Lung (tissue), 12 donors: ENCODE measurements around the gene JAM3. TPM values are rescaled to one million over a fixed set of nuclear protein-coding genes. Genes with fewer than 3 reads are reported as not detected.
A peak's percentile ranks its signal among the peaks of the same experiment; 100 is the strongest.

Experiments used
- ATAC-seq: fragments of 200-7000 bp; cut with Tn5 transposase; one replicate; pipeline ENCODE4 v1.9.1; 2020; ENCODE audit warnings: moderate number of reproducible peaks; ENCODE audit not compliant: insufficient read depth, low FRiP score
- DNase-seq, 3 donors: peaks; one replicate each; pipeline ENCODE4 v3.0.0-alpha.2; 2013 to 2017
- H3K27ac ChIP-seq, 2 donors: one replicate each; pipeline ENCODE4 v1.5.1; 2013; ENCODE audit warnings: mild to moderate bottlenecking in 2 of 2, moderate library complexity in 2 of 2, control low read depth in 1 of 2, inconsistent platforms in 1 of 2, low read depth in 1 of 2, low read length in 1 of 2
- H3K27me3 ChIP-seq, 3 donors: one replicate each; pipeline ENCODE4 v1.5.1; 2013; ENCODE audit warnings: low read length in 2 of 3; ENCODE audit not compliant: control insufficient read depth in 3 of 3, insufficient read depth in 3 of 3
- H3K36me3 ChIP-seq, 4 donors: one replicate each; pipeline ENCODE4 v1.5.1; 2013; ENCODE audit warnings: low read length in 4 of 4, mild to moderate bottlenecking in 1 of 4, moderate library complexity in 1 of 4; ENCODE audit not compliant: control insufficient read depth in 4 of 4, insufficient read depth in 4 of 4
- H3K4me1 ChIP-seq, 5 donors: one replicate each; pipeline ENCODE4 v1.5.1; 2013; ENCODE audit warnings: low read length in 5 of 5, mild to moderate bottlenecking in 2 of 5, moderate library complexity in 1 of 5; ENCODE audit not compliant: control insufficient read depth in 5 of 5, insufficient read depth in 5 of 5
- H3K4me3 ChIP-seq: one replicate; pipeline ENCODE4 v1.5.1; 2013; ENCODE audit warnings: mild to moderate bottlenecking, control low read depth, moderate library complexity
- H3K9ac ChIP-seq, 2 donors: one replicate each; pipeline ENCODE4 v1.5.1; 2013; ENCODE audit warnings: low read length in 2 of 2, control low read depth in 1 of 2; ENCODE audit not compliant: insufficient read depth in 1 of 2
- H3K9me3 ChIP-seq, 4 donors: one replicate each; pipeline ENCODE4 v1.5.1; 2013; ENCODE audit warnings: low read length in 3 of 4, mild to moderate bottlenecking in 1 of 4, moderate library complexity in 1 of 4; ENCODE audit not compliant: control insufficient read depth in 4 of 4, insufficient read depth in 3 of 4
- CTCF ChIP-seq: IDR thresholded peaks from 2 replicates; pipeline ENCODE4 v1.5.1; 2012; ENCODE audit warnings: mild to moderate bottlenecking; ENCODE audit errors: control extremely low read depth, extremely low read depth
- WGBS, 2 donors: extraction: QIAGEN DNeasy Blood & Tissue Kit; methylation state at CpG; one replicate each; pipeline ENCODE4 v1.1.7; 2013; 5-methylcytosine and 5-hydroxymethylcytosine counted together
- polyA plus RNA-seq, 2 donors: library from polyadenylated mRNA; stranded (reverse); fragments of 200-250 nt; gene quantifications; one replicate each; pipeline ENCODE4 v1.2.1, GENCODE V29; 2013
- total RNA-seq, 2 donors: library from RNA; depleted of rRNA in 1 of 2; stranded (reverse); fragments of >200 nt in 1 of 2; gene quantifications; one replicate each; pipeline ENCODE4 v1.2.1, GENCODE V29; 2014 to 2021
- donor health status: control.
- donor health status: control.
- donor health status: Bipolar disorder and iron deficiency.
- donor health status: healthy.
- donor health status: DM: yes; HTN: yes; CAD: no.

Gene JAM3
- total and polyA plus RNA-seq, 4 donors, result 10.3 to 72.2 (median 23.6) TPM

- H3K9ac ChIP-seq, result no peak overlapping the region
These were observed 22.0 kb upstream of the JAM3 start for GRCh38 chr11:134046681-134047449.

GRCh38 chr11:134047586-134047999 lies 21.3 kb upstream of the JAM3 start:
- H3K4me3 ChIP-seq, result no peak overlapping the region
- H3K36me3 ChIP-seq, result no peaks in the 10 kb centered on the region
- no peak overlapping the region for H3K27ac ChIP-seq
- no peak overlapping the region for H3K9ac ChIP-seq
- peaks cover 0 to 15% (median 12%) of the 10 kb centered on the region in 3 donors for H3K27me3 ChIP-seq
- ATAC-seq (peak; percentile 54), DNase-seq (no peak)
- peaks cover 0 to 5% (median 0%) of the 10 kb centered on the region in 5 donors for H3K4me1 ChIP-seq
- WGBS, 2 donors, result 45 to 71% methylated on average over 11 of the region's 11 CpGs
- H3K9me3 ChIP-seq, result no peaks in the 10 kb centered on the region
- TF ChIP-seq CTCF, result no peak

More at GRCh38 chr11:134046681-134047449, 22.0 kb upstream of the JAM3 start:
- WGBS, 2 donors, result 86 to 94% methylated on average over 30 of the region's 30 CpGs
- Histone ChIP-seq H3K27me3 (peaks cover 0 to 15% (median 12%) of the 10 kb centered on the region in 3 donors), H3K9me3 (no peaks in the 10 kb centered on the region), H3K27ac (no peak overlapping the region), H3K4me1 (peaks cover 0 to 5% (median 0%) of the 10 kb centered on the region in 5 donors), H3K36me3 (no peaks in the 10 kb centered on the region), H3K4me3 (no peak overlapping the region)
- ATAC-seq, result no peak
- TF ChIP-seq CTCF, result no peak
- no peak for DNase-seq

- no peak overlapping the region for H3K9ac ChIP-seq
- peaks cover 0 to 5% (median 0%) of the 10 kb centered on the region in 5 donors for H3K4me1 ChIP-seq
- DNase-seq (no peak), ATAC-seq (no peak)
- no peak overlapping the region for H3K4me3 ChIP-seq
- H3K36me3 ChIP-seq, result no peaks in the 10 kb centered on the region
- no peaks in the 10 kb centered on the region for H3K9me3 ChIP-seq
- WGBS, 2 donors, result 78 to 85% methylated on average over 9 of the region's 9 CpGs
- H3K27me3 ChIP-seq, result peaks cover 0 to 15% (median 12%) of the 10 kb centered on the region in 3 donors
- no peak for TF ChIP-seq CTCF
- H3K27ac ChIP-seq, result no peak overlapping the region
These were observed 20.8 kb upstream of the JAM3 start for GRCh38 chr11:134048028-134048427.
